Upper lobe of right lung (tissue), 1 donor: ENCODE measurements around the gene NPAS3. TPM values are rescaled to one million over a fixed set of nuclear protein-coding genes. Genes with fewer than 3 reads are reported as not detected.

Experiments used
- ATAC-seq: fragments of 200-7000 bp; cut with Tn5 transposase; one replicate; pipeline ENCODE4 v1.9.1; 2020; ENCODE audit warnings: mild to moderate bottlenecking, moderate library complexity
- DNase-seq: peaks from one replicate; pipeline ENCODE4 v3.0.0-alpha.2; 2020
- H3K27ac ChIP-seq: fragments of 200-600 bp; one replicate; pipeline ENCODE4 v1.8.0; 2022
- H3K27me3 ChIP-seq: fragments of 200-600 bp; one replicate; pipeline ENCODE4 v1.8.0; 2022; ENCODE audit warnings: mild to moderate bottlenecking
- H3K36me3 ChIP-seq: fragments of 200-600 bp; one replicate; pipeline ENCODE4 v1.8.0; 2022
- H3K4me1 ChIP-seq: fragments of 200-600 bp; one replicate; pipeline ENCODE4 v1.8.0; 2022
- H3K4me3 ChIP-seq: fragments of 200-600 bp; one replicate; pipeline ENCODE4 v1.8.0; 2022; ENCODE audit warnings: mild to moderate bottlenecking
- H3K9me3 ChIP-seq: fragments of 200-600 bp; one replicate; pipeline ENCODE4 v1.8.0; 2022
- intact Hi-C: fragments of 100-400 bp; cut with DNase I; formaldehyde crosslinking; loops from one replicate; pipeline ENCODE4 v1.11.0; 2022
- total RNA-seq: library from RNA; stranded (reverse); fragmentation: NEBNext Ultra II Directional; extraction: Animal tissue kit (Norgen Biotek cat#: 25700); gene quantifications from one replicate; pipeline ENCODE4 v1.2.1, GENCODE V29; 2021
- TF ChIP-seq, protein P1 (sequence below): fragments of 200-600 bp; IDR thresholded peaks from one replicate; pipeline ENCODE4 v1.8.0; 2022; ENCODE audit warnings: antibody characterized with exemption
- donor health status: DM: no; HTN: yes; CAD: no; lungs with severe emphysema.

Gene NPAS3
- total RNA-seq, 1 donor from 2014 or later, result 1.2 TPM

DNA sequence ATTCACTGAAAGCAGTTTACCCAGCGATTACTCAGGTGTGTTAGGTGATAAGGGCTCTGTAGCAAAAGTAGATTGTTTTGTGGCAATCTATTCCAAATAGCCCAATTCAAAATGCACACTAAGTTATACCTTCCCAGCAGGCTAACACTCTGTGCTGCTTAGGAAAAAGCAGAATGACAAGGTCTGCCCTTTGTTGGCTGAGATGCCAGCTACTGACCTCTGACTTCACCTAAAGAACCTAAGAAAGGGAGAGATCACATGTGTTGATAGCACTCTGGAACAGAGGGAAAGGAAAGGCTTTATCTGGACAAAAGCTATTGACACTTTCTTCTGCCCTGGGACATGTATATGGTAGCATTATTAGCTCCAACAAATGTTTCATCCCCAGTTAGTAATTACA is 609.9 kb downstream of the NPAS3 start:
- Histone ChIP-seq H3K27ac (no peak overlapping the region), H3K4me3 (no peak overlapping the region), H3K36me3 (no peaks in the 10 kb centered on the region), H3K9me3 (no peaks in the 10 kb centered on the region), H3K27me3 (no peaks in the 10 kb centered on the region), H3K4me1 (no peaks in the 10 kb centered on the region)
- DNase-seq, result no peak
- ATAC-seq, result no peak
- intact Hi-C loops, result no loop called here
- TF ChIP-seq, protein P1, sequence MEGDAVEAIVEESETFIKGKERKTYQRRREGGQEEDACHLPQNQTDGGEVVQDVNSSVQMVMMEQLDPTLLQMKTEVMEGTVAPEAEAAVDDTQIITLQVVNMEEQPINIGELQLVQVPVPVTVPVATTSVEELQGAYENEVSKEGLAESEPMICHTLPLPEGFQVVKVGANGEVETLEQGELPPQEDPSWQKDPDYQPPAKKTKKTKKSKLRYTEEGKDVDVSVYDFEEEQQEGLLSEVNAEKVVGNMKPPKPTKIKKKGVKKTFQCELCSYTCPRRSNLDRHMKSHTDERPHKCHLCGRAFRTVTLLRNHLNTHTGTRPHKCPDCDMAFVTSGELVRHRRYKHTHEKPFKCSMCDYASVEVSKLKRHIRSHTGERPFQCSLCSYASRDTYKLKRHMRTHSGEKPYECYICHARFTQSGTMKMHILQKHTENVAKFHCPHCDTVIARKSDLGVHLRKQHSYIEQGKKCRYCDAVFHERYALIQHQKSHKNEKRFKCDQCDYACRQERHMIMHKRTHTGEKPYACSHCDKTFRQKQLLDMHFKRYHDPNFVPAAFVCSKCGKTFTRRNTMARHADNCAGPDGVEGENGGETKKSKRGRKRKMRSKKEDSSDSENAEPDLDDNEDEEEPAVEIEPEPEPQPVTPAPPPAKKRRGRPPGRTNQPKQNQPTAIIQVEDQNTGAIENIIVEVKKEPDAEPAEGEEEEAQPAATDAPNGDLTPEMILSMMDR, result no peak

DNA sequence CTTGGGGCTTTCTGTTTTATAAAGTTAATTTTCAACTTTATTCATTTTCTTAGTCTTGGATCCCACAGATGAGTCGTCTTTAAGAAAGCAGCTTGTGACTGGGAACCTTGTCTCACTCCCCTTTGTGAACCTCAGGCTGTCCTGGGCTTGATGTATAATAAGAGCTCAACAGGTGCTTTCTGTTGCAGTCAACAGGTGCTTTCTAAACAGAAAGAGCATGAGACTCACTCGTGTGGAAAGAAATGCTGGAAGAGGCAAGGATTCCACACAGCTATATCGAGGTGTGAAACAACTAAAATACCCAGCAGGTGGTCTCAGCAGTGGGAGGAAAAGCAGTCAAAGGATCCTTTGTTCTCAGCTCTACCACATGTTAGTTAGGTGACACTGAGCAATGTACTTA is 613.3 kb downstream of the NPAS3 start:
- Histone ChIP-seq H3K27ac (no peak overlapping the region), H3K4me1 (no peaks in the 10 kb centered on the region), H3K9me3 (no peaks in the 10 kb centered on the region), H3K27me3 (no peaks in the 10 kb centered on the region), H3K4me3 (no peak overlapping the region), H3K36me3 (no peaks in the 10 kb centered on the region)
- ATAC-seq (no peak), DNase-seq (no peak)
- intact Hi-C loops, result no loop called here
- TF ChIP-seq, protein P1, result no peak

DNA sequence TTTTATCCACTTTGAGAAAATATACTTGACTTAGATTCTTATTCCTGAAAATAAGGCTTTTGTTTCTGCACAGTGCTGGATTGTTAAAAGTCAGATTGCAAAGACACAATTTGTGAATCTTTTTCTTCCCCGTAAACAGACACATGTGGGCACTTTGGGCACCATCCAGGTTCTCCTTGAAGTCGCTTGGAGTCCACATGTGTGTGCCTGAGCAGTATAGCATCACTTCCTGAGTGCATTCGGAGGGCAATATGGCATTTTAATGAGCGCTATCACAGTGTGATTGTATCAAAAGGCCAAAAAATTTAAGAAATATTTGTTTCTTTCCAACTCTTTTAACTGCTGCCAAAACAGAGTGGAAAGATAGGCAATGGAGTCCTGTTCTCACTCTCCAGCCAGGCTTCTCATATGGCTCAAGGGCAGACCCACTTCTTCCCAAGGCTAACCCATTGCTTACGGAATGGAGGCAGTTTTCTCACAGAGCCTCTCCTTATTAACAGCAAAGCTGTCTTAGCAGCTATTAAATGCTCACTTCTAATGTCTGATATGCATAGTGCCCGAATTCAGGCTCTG is 615.1 kb downstream of the NPAS3 start:
- intact Hi-C loops, result no loop called here
- Histone ChIP-seq H3K4me1 (no peaks in the 10 kb centered on the region), H3K9me3 (no peaks in the 10 kb centered on the region), H3K4me3 (no peak overlapping the region), H3K27ac (no peak overlapping the region), H3K27me3 (no peaks in the 10 kb centered on the region), H3K36me3 (no peaks in the 10 kb centered on the region)
- TF ChIP-seq, protein P1, result no peak
- ATAC-seq (no peak), DNase-seq (no peak)

DNA sequence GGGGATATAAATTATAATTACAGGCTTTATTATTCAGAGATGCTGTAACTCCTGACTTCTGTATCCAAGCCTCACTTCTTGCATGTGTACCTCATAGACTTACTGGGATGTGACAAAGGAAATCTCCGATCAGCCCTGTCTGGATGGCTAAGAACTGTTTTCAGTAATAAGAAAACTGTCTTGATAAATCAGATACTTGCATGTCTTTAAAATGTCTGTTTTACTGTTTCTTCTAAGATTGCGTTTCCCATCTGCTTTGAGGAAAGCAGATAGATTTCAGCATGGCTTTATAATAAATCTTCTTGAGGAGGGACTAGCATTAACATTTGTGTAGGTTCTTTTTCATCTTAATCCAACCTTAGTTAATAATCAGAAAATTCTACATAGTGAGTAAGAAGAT is 616.3 kb downstream of the NPAS3 start:
- Histone ChIP-seq H3K27me3 (no peaks in the 10 kb centered on the region), H3K36me3 (no peaks in the 10 kb centered on the region), H3K9me3 (no peaks in the 10 kb centered on the region), H3K4me1 (no peaks in the 10 kb centered on the region), H3K4me3 (no peak overlapping the region), H3K27ac (no peak overlapping the region)
- DNase-seq (no peak), ATAC-seq (no peak)
- intact Hi-C loops, result no loop called here
- TF ChIP-seq, protein P1, result no peak

DNA sequence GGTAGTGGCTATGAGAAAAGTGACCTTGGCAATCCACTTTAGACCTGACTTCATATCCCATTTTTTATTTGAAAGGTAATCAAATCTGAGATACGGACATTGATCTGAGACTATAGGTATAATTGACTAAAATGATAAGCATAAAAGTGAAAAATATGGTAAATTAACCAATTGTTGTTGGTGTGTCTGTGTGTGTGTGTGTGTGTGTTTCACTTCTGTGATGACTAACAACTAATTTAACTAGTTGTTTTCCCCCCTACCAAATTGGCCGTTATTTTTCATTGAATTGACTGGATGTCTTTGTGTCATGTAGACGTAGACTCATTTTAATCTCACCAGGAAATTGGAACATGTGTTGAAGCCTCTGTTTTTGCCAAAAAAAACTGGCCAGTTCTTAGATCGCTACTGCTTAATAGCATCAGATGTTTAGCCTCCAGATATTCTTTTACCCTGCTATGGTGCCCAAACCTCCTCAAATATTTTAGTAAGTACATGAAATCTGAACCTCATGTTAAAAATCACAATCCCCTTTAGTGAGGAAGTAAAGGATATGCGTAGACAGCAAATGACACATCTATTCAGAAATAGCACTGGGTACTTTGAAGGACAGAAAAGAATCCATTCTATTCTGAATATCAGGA is 617.2 kb downstream of the NPAS3 start:
- H3K27me3 ChIP-seq, result no peaks in the 10 kb centered on the region
- intact Hi-C loops, result no loop called here
- ATAC-seq, result no peak

More for the DNA sequence above, 617.2 kb downstream of the NPAS3 start:
- DNase-seq, result no peak
- Histone ChIP-seq H3K9me3 (no peaks in the 10 kb centered on the region), H3K4me1 (no peaks in the 10 kb centered on the region), H3K4me3 (no peak overlapping the region), H3K27ac (no peak overlapping the region), H3K36me3 (no peaks in the 10 kb centered on the region)
- TF ChIP-seq, protein P1, result no peak
